Measurements from ENCODE around the gene SLC4A3.
"Not testable (repeated sequence)": the region's sequence is repeated elsewhere in the genome, so short reads cannot be mapped to it uniquely, and the experiment has no call there.

Gene SLC4A3

DNA sequence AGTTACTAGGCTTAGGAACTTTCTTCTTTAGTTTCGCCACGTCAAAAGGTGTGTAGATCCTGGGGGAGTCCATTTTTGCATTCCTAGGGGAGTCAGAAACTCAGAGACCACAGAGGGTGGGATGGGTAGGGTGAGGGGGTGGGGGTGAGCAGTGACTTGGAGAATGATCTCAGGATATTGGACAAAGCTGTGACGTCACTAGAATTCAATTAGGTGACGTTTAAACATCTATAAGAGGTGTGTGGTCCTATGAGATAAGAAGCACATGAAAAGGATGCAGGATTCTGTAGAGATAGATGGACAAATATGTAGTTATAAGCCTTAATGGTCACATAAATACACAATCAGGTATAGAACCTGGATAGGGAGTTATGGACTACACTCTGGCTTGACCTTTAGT, 21.5 kb downstream of the SLC4A3 start:
- DNase-seq, result no peak

DNA sequence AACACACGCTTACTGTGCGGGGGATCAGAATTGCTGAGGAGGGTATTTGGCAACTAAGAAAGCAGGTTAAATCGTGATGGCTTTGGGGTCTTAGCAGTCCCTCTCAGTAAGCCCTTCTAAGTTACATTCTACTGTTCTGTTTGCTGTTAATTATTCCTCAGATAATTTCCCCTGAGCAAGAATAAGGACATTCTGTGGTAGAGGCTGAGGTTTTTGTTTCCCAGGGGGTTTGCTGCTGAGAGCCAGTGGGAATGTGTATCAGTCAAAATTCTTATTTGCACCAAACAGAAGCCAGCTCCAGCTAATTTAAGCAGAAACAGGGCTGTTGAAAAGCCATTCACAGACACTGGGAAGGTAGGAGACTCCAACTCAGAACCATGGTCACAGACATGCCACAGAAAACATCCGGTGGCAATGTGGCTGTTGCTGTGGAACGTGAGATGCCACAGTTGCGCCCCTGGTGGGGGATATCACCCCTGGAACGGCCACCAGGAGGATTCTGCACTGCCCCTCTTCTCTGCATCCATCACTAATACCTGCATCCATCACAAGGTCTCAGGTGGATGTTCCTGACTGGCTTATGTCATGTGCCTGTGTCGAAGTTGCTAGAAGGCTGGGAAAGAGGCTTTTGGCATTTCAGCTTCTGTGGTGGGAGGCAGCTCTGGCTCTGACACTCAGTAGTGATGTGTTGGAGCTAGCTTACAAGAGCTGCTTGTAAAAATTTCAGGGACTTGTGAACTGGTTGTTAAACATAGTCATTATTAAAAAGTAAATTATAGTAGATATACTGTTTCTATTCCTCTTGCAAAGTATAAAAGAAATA, 23.2 kb downstream of the SLC4A3 start:
- DNase-seq, result no peak

DNA sequence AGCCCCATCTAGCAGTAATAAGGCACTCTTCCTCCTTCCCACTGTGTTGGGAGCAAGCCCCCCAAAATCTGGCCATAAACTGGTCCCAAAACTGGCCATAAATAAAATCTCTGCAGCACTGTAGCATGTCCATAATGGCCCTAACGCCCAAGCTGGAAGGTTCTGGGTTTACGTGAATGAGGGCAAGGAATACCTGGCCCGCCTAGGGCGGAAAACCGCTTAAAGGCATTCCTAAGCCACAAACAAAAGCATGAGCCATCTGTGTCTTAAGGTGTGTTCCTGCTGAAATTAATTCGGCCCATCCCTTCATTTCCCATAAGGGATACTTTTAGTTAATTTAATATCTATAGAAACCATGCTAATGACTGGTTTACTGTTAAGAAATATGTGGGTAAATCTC, 24.2 kb downstream of the SLC4A3 start:
- DNase-seq, result not testable (repeated sequence)

DNA sequence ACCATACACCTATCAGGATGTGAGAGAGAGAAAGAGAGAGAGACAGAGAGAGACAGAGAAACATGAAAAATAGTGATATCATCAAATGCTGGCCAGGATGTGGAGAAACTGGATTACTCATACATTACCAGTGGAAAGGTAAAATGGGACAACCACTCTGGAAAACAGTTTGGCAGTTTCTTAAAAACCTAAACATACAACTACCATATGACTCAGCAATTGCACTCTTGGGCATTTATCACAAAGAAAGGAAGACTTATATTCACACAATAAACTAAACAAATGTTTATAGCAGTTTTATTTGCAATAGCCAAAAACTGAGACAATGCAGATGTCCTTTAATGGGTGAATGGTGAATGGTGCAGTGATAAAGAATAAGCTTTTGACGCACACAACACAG, 29.1 kb downstream of the SLC4A3 start:
- no peak for DNase-seq

DNA sequence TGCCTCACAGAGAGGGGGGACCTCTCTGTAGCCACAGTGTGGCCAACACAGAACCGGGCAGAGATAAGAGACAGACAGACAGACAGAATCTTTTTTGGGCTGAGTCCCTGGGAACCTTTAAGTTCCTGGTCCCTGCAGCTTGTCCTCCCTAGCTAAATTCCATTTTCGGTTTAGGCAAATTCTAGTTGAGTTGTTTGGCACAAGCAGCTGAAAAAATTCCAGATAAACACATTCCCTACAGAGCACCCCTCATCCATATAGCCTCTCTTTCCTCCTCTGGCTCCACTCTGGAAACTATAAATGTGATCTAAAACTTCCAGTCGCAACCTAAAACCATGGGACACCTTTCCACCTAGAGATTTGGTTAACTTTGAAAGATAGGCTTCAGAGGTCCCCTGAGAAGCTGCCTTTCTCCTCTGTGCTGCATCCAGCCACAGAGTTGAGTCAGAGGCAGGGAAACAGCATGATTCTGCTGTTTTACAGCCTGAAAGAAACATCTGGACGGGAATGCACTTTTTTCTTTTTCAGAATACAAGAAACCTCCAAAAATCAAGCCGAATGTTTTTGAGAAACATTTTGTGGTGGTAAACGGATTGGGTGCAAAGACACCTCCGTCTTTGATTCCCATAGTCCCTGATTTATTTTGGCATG, 30.9 kb downstream of the SLC4A3 start:
- DNase-seq, result no peak

DNA sequence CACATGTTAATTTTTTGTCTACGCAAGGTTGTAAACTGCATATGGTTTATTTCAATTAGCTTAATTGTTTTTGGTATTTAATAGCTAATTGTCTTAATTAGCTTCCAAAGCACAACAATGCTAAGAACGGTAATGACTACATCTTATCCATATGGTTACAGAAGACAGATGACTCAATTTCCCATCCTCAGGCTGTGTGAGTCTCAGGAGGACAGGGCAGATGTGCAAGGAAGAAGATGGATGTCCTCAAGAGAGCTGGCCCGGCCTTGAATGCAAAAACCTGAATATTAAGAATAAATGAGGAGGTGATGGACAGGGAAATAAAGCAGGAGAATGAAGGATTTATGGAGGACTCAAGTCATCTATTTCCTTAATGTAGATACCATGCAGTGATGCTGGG, 31.4 kb downstream of the SLC4A3 start:
- no peak for DNase-seq

DNA sequence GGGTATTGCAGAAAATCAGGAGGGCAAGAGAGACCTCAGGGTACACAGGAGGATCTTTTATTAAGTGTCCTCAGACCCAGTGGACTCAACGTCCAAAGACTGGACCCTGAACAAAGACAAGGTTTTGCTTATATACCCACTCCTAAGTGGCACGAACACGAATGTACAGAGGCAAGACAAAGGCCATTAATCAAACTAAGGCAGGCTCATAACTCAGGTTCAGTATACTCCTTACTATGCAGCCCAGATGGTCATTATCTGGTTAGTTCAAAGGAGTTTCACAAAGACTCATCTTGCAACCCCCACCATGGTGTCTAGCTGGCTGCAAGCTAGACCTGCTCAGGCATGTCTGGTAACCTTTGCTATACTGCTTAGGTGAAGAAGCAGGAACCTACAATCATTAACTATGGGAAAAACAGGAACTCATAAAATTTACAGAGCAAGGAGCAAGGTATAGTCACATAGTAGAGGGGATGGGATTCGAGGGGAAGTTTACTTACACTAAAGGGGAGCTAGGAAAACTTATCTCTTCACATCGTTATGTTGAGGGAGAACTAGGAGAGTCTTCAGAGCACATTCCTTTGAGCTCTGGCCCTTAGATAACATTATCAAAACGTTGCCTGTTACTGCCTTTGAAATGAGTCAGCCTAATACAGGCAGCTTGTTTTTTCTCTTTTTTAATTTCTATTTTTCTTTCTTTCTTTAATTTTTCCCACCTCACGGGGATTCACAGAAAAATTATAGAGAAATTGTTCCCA, 33.9 kb downstream of the SLC4A3 start:
- no peak for DNase-seq

DNA sequence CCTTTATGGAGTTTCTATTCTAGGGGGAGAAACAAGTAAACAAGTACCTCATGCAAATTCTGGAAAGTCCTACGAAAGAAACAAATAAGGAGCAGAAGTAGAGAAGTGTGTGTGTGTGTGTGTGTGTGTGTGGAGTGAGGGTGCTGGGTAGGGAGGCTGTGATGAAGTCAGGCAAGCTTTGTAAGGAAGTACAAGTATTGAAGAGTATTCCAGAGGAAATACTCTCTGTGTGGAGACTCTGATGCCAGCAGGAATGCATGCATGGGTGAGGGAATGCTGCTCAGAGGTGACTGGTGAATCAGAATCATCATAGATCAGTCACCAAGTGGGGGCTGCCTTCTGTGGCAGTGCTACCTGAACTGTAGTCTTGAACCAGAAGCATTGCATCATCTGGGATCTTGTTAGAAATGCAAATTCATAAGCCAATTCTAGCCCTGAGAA, 34.5 kb downstream of the SLC4A3 start:
- no peak for DNase-seq

DNA sequence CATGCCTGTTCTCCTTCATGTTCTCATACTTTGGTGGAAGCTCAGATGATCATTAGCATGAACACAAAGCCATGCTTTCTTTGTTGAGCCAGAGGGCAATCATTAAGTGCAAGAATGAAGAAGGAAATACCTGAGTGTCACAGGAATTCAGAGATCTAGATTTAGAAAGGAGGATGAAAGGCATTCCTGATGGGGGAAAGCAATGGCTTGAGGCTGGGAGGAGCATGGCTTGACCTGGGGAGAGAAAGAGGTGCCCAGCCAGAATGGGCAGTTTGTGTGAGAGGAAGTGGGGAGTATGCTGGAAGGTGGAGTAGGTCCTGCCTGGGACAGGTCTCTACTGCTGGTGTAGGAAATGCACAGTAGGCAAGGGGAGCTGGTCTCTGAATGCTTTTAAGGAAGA, 35.1 kb downstream of the SLC4A3 start:
- no peak for DNase-seq

DNA sequence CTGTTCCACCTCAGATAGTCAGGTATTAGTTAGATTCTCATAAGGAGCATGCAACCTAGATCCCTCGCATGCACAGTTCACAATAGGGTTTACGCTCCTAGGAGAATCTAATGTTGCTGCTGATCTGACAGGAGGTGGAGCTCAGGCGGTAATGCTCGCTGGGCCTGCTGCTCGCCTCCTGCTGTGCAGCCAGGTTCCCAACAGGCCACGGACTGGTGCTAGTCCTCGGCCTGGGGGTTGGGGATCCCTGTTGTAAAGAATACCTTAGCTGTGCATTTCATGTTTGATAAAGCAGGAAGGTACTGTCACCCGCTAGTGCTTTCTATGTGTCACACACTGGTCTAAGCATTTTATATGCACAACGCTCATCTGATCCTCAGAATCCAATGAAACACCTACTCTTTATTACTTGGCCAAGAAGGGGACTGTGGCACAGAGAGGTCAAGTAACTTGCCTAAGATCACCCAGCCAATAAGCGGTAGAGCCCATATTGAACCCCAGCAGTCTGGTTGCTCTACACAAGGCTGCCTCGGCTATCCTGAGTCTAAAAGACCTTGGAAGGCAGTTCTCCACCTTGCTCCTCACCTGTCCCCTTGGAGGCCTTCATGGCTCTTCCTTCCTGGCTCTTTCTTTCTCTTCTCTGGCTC, 35.8 kb downstream of the SLC4A3 start:
- DNase-seq, result no peak

DNA sequence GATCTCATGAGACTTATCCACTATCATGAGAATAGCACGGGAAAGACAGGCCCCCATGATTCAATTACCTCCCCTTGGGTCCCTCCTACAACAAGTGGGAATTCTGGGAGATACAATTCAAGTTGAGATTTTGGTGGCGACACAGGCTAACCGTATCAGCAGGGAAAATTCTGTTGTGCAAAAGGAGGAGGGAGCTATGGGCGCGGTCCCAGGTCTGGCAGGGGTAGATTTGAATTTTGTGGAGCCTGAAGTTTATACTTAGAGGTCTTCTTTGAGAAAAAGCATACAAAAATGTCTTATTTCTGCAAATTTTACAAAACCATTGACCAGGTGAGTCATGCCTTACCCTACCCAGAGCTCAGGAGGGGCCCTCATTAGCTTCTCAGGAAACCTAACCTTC, 36.6 kb downstream of the SLC4A3 start:
- no peak for DNase-seq

DNA sequence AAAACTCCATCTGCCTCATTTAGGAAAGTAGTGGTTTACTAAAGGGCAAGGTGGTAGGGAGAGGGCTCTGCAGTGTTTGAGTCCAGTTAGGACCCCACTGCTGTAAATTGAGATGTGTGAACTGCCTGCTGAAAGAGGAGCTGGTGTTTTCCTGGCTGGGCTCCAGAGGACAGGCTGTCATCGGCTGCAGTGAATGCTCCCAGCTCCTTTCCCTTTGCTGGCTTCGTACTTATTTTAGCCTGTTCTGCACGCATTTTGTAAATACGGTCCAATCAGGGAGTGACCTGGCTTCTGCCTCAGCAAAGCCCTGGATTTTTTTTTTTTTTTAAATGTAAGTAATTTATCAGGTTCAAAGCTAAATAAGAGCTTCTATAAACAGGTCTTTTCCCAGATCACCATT, 37.5 kb downstream of the SLC4A3 start:
- DNase-seq, result no peak

DNA sequence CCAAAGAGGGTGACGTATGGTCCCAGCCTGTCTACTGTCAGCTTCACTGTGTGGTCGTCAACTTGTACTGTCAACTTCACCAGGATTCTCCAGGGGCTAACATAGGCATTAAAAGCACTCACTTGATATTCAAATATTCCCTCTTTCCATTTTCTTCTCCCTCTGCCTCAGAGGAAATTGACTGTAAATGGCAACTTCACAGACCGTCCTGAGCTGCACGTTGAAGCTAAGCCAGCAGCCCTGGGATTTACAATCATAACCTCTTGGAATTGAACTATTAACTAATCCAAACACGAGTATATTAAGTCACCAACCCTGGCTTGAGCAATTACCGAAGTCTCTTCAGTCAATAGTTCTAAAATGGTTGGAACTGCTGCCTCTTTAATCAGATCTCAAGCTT, 38.5 kb downstream of the SLC4A3 start:
- DNase-seq, result no peak

DNA sequence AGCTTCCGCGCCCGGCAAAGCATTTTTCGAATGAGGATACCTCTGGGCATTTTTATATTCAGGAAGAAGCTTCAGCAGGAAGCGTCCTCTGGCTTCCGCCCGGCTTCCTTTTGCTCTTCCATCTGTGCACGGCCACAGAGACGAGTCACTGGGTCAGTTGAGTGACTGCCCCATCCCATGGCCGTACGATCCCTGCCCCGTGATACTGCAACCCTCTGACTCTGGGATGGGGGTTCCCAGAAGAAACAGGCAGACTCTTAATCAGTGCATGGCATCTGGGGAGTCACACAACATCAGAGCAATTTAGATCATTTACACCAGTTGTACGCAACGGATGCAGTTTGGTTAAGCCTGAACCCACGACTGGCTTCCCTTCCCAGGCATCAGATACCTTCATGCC, 40.9 kb downstream of the SLC4A3 start:
- DNase-seq, result no peak

DNA sequence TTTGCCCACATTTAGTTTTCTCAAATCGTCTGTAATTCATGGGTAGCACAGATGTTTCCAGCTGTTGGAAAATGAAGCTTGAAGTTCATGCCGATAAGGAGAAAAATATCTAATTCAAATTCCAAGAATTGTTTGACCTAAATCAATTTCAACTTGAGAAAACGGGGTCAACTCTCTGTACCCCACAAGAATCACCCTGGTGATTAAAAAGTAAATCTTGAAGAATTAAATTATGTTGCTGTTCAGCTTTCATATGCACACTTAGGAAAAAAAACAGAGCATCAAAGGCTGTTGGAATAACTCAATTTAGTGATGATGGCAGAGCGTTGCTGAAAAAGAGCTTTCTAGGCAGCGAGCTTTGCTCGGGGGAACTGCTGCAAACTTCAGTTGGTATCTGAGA, 43.0 kb downstream of the SLC4A3 start:
- DNase-seq, result no peak

DNA sequence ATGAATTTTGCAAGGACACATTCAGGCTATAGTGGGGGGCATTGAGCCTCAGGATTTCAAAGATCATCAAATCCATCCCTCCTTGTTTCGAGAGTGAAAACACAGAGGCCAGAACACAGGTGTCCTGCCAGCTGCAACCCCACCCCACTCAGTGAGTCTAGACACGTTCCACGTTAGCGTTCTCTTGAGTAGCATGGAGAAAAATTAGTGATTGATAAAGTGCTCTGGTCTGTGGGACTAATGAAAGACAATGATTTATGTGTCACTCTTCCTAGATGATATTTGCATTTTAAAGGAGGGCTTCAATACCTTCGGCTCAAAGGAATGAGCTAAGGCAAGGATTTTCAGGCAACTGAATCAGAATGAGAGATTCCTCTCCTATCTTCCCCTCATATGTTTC, 43.8 kb downstream of the SLC4A3 start:
- no peak for DNase-seq

DNA sequence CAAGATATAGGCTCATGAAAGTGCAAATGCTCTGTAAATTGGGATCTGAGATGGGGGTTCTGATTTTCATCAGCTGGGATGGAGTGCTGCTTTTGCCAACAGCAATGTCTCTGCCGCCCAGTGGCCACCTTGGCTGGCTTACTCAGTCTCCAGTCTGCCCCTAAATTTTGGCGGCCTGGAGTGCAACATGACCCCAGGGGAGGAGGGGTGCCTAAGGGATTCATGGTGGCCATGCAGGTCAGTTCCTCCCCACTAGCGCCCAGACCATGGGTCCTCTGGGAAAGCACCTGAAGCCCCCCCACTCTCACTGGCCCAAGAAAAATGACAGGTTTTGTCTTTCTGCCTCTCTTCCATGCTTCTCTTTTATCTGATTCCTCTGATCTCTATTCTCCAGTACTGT, 45.0 kb downstream of the SLC4A3 start:
- DNase-seq, result no peak

DNA sequence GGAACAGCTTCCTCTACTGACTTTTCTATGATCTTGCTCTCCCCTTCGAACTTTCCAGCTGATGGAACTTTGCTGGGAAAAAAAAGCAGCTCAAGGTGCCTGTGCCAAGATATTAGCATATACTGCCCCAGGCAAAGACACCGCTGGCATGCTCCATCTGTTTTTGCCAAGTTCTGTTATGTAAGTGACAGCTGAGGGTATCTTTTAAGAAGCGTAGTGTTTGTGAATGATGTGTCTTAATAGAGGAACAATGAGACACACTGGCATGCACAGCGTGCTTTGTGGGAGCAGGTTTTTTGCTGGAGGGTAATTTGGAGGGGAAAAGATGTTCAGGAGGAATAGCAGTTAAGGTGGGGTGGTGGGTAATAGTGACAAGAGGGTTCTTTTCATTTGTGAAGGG, 47.8 kb downstream of the SLC4A3 start:
- DNase-seq, result no peak

DNA sequence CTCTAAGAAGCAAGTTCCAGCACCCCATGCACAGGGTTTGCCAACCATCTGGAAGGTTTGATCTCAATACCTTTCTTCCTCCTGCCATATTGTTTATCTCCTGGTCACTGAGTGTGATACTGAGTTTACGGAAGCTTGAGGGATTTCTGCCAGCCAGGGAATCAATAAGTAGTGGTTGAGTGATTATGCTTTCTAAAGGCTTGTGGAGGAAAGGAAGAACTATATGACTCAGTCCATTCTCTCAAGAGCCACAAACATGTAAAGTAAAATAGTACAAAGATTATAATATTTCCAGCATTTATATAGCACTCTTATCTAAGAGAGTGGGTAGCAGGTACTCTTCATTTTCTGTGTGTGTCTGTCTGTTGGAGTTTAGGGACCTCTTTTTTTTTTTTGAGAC, 49.2 kb downstream of the SLC4A3 start:
- no peak for DNase-seq

DNA sequence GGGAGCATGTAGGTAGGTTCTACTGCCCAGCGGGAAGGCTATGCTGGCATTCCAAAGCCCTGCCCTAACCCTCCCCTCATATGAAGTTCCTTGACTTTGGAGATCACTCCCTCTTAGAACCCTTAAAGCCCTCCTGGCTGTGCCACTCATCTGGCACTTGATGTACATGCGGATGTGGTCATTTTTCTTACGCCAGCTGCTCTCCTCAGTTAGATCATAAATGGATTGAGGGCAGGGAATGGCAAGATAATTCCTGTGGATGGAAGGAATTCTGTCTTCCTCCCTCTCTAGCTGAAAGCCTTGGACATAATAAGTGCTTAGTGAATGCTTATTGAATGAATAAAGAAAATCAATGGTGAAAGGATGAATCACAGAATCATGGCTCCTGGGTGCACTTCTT, 51.6 kb downstream of the SLC4A3 start:
- DNase-seq, result no peak

DNA sequence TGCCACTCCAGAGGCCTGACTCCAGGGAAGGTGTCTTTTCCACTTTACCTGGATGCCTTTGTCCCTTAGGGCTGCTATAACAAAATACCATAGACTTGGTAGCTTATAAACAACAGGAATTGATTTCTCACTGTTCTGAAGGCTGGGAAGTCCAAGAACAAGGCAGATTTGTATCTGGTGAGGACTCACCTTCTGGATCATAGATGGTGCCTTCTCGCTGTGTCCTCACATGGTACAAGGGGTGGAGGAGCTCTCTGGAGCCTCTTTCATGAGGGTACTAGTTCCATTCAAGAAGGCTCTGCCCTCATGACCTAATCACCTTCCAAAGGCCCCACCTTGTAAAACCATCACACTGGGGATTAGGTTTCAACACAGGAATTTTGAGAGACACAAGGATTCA, 52.1 kb downstream of the SLC4A3 start:
- DNase-seq, result no peak

DNA sequence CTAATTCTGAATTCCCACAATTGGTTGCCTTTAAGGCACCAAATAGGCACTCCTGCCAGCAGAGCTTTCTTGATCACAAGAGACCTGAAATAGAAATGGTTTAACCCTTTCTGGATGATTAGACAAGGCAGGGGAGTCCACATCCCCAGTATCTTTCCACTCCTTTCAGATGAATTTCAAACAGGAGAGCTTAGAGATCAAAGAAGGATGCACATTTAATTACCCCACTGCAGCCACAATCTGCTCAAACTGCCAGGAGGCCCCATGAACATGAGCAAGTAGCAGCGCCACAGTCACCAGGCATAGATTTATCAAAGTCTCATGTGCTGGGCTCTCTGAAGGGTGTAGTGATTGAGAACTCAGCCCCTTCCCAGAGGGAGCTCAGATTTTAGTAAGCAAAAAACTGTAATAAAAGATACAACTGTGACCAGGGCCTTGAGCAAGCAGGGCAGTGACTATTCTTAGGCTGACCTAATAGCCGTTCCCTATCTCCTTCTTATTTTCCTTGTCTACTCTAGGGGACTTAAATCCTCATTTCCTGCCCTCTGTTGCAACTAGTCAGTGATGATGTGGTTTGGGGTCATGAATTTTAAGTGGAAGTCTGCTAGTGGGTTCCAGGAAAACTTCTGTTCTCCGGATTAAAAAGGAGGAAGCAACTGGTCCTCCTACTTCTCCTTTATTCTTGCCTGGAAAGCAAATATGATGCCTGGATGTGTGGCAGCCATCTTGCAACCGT, 53.7 kb downstream of the SLC4A3 start:
- no peak for DNase-seq

All from CD4-positive, alpha-beta T cell treated with Interleukin-12 subunit alpha and Interleukin-12 subunit beta, for 1 hour (primary cell).